ENCODE data around the gene PARP3.

Gene PARP3

GRCh38 chr3:51934139-51934850 is 7.9 kb upstream of the PARP3 start:
- no peak for DNase-seq

DNA sequence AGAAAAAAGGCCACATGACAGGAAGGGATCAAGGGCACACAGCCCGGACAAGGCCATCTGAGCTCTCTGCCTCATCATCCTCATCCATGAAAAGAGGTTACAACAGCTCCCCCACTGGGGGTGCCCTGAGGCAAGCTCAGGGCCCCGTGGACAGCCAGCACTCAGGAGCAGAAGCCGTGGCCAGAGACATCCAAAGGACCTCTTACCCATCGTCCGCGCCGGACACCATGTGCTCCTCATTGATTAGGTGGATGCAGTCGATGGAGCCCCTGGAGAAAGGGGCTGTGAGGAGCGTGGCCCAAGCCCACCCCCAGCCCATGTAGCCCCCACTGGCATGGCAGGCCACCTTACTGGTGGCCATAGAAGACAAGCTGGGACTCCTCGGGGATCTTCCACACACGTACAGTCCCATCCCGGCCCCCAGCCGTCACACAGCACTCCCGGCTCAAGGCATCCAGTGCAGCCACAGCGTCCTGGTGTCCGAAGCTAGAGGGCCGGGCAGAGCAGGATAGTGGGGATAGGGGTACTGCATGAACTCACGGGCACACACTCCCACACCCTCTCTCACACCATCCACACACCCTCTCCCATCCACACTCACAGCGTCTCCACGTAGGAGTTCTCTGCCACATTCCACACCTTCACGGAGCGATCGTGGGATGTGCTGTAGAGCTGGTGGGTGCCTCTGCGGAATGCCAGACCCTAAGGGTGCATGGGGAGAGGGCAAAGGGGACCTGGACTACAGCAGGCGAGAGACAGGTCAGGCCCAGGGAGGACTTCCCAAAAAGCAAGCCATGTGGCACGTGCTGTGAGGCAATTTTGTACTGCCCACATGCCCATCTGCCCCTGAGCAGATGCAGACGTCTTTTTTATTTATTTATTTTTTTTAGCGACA is 6.9 kb upstream of the PARP3 start:
- no peak for DNase-seq

DNA sequence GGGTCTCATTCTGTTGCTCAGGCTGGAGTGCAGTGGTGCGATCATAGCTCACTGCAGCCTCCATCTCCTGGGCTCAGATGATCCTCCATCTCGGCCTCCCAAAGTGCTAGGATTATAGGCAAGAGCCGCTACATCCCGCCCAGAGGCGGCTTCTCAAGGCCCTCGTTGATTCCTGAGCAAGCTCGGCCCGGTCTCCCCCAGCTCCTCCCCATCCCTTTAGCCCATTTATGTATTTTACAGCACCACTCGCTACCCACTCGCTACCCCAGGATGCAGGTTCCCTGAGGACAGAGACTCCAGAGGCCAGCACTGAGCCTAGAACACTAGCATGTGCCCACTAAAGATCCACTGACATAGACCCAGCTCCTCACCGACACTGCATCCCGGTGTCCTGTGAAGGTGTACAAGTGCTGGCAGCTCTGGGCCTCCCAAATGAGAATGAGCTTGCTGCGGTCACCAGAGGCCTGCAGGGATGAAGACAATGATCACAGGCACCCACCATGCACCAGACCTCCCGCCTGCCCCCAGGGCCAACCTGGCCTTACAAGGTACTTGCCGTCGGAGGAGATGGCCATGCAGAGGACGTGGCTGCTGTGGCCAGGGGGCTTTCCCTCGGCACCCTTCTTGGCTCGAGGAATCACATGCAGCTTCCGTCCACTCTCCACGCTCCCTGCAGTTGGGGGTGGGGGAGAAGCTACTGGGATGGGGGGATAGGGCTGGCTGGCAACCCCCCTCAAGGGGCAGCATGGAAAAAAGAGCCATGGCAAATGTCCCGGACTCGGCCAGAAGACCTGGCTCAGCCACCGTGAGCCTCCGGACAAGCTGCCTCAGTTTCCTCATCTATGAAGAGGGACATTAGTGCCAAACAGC is 6.0 kb upstream of the PARP3 start:
- no peak for DNase-seq

- DNase-seq = no peak
Observed at GRCh38 chr3:51937014-51937413, 5.1 kb upstream of the PARP3 start.

GRCh38 chr3:51937611-51938450 is 4.3 kb upstream of the PARP3 start:
- no peak for DNase-seq

GRCh38 chr3:51938780-51939425 is 3.3 kb upstream of the PARP3 start:
- no peak for DNase-seq

GRCh38 chr3:51940648-51941462 is 1.3 kb upstream of the PARP3 start:
- no peak for DNase-seq

DNA sequence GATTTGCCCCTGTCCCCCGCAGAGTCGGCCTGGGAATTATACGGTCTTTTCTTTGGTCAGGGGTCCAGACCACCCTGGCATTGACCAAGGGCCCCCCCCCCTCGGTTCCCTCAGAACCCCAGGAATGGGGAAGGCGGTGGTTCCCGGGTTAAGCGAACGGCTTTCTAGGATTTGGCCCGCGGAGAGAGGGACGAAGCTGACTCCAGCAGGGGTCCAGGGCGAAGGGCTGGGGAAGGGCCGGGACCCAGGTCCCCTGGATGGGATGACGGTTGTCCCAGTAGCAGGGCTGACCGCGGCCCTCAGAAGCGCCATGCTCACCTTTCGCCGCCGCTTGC is 733 bp upstream of the PARP3 start:
- DNase-seq = no peak

GRCh38 chr3:51942603-51943450 is 664 bp downstream of the PARP3 start:
- DNase-seq = no peak

DNA sequence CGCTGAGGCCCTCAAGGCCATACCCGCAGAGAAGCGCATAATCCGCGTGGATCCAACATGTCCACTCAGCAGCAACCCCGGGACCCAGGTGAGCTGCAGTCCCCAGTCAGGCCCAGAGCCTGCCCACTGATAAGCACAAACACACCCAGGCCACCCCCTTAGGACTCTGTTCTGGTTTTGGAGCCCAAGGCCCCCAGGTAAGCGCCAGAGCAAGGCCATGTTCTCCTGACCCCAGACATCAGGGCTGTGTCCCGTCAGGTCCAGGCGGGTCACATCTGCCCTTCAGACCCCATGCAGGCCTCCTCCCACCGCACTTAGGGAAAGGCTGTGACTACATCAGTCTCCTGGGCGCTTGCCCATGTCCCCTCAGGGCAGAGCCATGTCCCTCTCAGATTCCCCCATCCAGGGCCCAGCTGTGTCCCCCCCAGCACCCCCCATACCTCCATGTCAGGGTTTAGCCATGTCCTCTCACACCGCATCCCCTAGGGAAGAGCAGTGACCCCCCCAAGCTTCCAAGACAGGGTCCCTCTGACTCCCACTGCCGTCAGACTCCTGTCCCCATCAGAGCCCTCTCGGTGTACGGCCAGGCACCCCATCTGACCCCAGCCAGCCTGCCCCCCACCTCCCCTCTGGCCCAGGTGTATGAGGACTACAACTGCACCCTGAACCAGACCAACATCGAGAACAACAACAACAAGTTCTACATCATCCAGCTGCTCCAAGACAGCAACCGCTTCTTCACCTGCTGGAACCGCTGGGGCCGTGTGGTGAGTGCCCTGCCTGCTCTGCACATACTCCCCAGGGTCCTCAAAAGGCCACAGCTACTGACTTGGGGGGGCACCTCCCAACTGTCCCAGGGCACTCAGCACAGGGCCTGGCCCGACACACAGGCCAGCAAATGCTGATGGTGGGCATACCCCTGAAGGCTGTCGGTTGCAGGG is 1.6 kb downstream of the PARP3 start:
- DNase-seq = no peak

DNA sequence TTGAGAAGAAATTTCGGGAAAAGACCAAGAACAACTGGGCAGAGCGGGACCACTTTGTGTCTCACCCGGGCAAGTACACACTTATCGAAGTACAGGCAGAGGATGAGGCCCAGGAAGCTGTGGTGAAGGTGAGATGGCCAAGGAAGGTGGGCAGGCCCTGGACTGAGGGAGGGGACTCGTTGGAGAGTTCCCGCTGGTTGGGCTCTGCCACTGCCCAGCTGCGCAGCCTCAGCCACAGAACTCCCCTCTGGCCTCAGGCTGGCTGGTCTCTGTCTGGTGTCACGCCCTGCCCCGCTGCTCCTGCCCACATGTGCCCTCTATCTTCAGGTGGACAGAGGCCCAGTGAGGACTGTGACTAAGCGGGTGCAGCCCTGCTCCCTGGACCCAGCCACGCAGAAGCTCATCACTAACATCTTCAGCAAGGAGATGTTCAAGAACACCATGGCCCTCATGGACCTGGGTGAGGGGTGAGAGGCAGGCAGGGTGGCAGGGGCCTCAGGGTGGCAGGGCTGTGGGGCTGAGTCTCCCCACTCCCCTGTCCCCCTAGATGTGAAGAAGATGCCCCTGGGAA is 2.4 kb downstream of the PARP3 start:
- DNase-seq = no peak

DNA sequence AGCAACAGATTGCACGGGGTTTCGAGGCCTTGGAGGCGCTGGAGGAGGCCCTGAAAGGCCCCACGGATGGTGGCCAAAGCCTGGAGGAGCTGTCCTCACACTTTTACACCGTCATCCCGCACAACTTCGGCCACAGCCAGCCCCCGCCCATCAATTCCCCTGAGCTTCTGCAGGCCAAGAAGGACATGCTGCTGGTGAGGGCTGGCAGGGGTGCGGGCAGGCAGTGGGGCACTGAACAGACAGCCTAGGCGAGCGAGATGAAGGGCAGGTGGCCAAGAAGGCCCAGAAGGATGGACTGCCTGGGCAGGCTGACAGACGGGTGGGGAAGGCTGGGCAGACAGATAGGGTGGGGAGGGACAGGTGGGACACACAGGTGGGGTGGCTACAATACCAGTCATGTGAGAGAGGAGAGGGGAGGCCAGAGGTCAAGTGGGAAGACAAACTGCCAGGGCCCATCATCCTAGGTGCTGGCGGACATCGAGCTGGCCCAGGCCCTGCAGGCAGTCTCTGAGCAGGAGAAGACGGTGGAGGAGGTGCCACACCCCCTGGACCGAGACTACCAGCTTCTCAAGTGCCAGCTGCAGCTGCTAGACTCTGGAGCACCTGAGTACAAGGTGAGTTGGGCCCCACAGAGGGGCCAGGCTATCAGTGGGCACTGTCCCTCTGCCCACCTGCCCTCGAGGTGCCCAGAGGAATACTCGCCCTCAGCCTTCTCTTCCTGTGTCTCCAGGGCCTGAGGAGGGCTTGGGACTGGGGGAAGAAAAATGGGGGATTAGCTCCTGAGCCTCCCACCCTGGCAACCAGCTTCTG is 3.1 kb downstream of the PARP3 start:
- no peak for DNase-seq

DNA sequence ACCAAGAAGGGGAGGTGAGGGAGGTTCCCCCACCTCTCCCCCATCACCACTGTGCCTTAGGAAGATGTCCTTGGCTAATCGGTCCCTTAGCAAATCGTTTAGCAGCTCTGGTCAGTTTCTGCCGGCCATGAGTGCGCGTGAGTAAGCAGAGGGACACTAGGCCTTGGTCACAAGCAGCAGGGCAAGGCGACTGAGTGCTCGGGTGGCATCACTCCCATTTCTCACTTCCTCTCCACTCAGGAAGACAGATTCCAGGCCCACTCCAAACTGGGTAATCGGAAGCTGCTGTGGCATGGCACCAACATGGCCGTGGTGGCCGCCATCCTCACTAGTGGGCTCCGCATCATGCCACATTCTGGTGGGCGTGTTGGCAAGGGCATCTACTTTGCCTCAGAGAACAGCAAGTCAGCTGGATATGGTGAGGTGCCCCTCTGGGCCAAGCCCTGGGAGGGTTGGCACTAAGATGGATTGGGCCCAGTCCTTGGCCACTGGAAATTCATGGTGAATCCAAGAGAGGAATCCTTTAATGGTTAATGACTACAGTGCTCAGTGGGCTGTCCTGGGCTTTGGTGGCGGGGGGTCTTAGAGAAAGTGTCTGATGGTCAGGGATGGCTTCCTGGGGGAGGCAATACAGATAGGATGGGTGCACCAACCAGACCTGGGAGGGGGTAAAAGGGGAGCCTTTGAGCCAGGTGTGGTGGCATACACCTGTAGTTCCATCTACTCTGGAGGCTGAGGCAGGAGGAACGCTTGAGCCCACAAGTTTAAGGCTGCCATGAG is 4.0 kb downstream of the PARP3 start:
- DNase-seq = no peak

GRCh38 chr3:51946796-51947195 is 4.6 kb downstream of the PARP3 start:
- no peak for DNase-seq

GRCh38 chr3:51947215-51947900 is 5.2 kb downstream of the PARP3 start:
- no peak for DNase-seq

DNA sequence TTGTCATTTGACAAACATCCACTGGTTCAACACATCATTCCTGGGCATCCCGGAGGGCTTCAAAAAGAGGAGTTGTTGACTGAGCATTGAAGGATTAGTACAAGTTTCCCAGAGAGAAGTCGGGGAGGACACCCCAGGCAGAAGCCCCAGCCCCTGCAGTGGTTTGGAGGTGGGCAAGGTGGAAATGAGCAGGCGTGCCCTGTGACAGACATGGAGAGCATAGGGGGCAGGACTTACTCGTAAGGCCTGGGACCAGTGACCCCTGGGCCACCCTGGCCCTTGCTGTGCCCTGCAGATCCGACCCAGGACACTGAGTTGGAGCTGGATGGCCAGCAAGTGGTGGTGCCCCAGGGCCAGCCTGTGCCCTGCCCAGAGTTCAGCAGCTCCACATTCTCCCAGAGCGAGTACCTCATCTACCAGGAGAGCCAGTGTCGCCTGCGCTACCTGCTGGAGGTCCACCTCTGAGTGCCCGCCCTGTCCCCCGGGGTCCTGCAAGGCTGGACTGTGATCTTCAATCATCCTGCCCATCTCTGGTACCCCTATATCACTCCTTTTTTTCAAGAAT is 5.9 kb downstream of the PARP3 start:
- DNase-seq = no peak

All from NCI-H2227 treated with DMSO at 0.1 percent for 48 hours (cell line).